Adrenal gland (tissue), 5 donors: Measurements from ENCODE around the gene PRSS33.

Experiments used
- CTCF ChIP-seq, 6 experiments: fragments of 450-650 bp in 4 of 6; fragments of 200-600 bp in 2 of 6; sonication (generic) in 1 of 6; IDR thresholded peaks; 1 replicate in 5 of 6; 2 replicates in 1 of 6; pipeline versions ENCODE4 v1.5.1 to v1.8.0; 2016 to 2021; ENCODE audit warnings: antibody characterized with exemption in 6 of 6, mild to moderate bottlenecking in 2 of 6, moderate library complexity in 1 of 6
- POLR2A ChIP-seq, 2 donors: fragments of 450-650 bp; IDR thresholded peaks; one replicate each; pipeline ENCODE4 v1.6.1; 2017; ENCODE audit warnings: antibody characterized with exemption in 2 of 2, mild to moderate bottlenecking in 2 of 2, moderate library complexity in 1 of 2
- donor health status: DM: no; HTN: no; CAD: no.

- TF ChIP-seq CTCF (IDR thresholded peaks at IDR 0.05) (no peak), POLR2A (IDR thresholded peaks at IDR 0.05) (no peak)
These were observed 34.3 kb upstream of the PRSS33 start for GRCh38 chr16:2821487-2822157.
